ENCODE measurements around the gene MCM3.

The MCM3 gene

DNA sequence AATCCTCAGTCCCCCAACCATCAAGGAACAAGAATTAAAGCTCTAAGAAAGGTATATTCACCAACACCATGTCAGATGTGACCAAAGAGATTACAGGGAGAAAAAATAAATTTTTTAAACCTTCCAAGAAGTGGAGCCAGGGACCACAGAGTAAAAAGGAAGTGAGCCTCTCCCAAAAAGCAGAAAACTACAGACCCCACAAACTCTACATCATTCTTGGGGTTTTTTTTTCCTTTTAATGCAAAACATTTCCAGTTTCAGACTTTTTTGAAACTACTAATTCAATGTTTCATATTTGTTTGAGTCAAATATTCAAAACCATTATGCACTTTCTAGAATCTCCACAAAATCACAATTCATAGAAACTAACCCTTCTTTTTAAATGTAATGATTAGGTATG is 33.4 kb downstream of the MCM3 start:
- no peak for TF ChIP-seq ZNF274 (IDR thresholded peaks at IDR 0.05; ENCODE audit: low read depth, low read length)
- H3K4me3 ChIP-seq (ENCODE audit: low read length), result no peak overlapping the region

DNA sequence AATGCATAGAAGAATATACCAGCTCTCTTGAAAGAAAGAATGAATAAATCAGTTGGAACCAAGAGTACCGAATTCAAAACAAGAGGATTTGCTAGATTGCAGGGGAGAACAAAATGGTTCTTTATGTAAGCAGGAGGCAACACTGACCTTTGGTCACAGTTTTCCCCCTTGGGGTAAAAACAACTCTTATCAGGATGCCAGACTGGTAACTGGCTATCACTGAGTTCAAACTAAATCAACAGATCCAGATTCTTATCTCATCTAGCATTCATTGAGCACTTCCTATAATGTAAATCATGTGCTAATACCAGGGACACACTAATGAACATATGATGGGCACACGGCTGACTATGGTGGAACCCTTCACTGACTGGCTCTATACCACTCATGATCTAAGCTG is 35.5 kb downstream of the MCM3 start:
- TF ChIP-seq ZNF274 (IDR thresholded peaks at IDR 0.05; ENCODE audit: low read depth, low read length), result no peak
- no peak overlapping the region for H3K4me3 ChIP-seq (ENCODE audit: low read length)

DNA sequence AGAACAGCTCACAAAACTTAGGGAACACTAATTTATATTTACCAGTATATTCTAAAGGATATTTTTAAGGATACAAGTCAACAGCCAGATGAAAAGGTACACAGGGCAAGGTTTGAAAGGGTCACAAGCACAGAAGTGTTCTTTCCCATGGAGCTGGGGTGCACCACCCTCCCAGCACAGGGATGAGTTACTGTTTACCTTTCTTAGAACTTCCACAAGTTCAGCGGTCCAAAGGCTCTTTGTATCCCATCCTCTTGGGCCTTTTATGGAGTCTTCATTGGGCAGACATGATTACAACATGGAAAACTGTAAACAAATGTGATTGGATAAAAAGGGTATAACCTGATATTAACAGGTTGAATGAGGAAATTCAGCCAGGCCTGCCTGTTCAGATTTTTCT is 39.1 kb downstream of the MCM3 start:
- no peak for TF ChIP-seq ZNF274 (IDR thresholded peaks at IDR 0.05; ENCODE audit: low read depth, low read length)
- H3K4me3 ChIP-seq (ENCODE audit: low read length), result no peak overlapping the region

DNA sequence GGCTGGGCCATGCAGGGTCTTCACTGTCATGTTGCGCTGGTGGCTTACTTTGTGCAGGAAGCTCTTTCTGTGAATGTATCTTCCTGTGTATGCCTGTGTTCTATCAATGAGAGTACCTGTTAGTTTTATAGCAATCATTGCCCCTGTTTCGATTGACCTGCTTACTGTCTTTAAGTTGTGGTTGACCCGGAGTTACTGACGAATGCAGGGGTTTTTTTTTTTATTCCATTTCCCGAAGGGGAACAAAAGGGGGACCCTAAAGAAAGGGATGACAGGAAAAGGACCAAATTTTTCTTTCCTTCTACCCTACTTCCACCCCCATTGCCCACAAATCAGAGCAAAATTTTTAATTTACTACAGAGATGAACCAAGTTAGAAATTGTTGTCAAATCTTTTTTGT is 40.1 kb downstream of the MCM3 start, which contains the start of gene IL17F:
TSS of gene IL17F (minus strand) at position 101 of the 400 bp plus-strand sequence. CDS start at position 30, 71 bp downstream.
- TF ChIP-seq ZNF274 (IDR thresholded peaks at IDR 0.05; ENCODE audit: low read depth, low read length), result no peak
- no peak within 1 kb of the TSS for H3K4me3 ChIP-seq (ENCODE audit: low read length)

DNA sequence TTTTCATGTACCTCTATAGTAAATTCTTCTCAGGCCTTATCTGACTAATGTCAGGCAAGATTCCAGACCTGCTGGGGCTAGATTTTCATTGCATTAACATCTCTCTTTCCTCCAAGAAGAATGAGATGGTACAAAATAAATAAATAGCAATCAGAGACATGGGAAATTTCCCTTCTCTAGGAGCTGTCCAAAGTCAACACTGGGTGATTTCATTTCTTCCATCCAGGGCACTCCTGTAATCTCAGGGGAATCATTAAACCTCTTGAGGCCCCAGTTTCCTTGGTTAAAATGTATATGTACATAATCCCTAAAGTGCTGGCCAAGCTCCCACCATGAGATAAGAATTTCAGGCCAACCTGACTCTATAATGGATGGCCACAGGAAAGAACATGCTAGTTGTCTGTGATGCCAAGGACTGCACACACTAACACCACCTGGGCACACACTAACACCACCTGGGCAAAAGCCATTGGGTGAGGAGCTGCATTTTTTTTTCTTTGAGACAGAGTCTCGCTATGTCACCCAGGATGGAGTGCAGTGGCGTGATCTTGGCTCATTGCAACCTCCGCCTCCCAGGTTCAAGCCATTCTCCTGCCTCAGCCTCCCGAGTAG is 41.2 kb downstream of the MCM3 start:
- no peak overlapping the region for H3K4me3 ChIP-seq (ENCODE audit: low read length)
- TF ChIP-seq ZNF274 (IDR thresholded peaks at IDR 0.05; ENCODE audit: low read depth, low read length), result no peak

DNA sequence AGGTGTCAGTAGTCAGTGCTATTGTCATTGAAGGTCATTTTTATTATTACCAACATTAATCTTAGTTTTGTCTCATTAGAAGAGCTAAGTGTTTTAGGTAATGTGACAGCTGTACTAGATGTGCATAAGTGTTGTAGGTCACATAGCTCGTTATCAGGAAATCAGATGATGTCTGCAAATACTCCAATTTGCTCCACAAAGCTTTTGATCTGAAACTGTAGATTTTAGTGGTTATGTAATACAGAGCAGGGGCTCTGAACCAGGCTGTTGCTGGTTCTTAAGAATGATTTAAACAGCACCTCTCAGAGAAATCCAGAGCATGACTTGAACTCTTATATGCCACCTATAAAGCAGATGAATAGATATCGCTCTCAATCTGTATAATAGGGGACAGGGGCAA is 42.7 kb downstream of the MCM3 start:
- TF ChIP-seq ZNF274 (IDR thresholded peaks at IDR 0.05; ENCODE audit: low read depth, low read length), result no peak
- H3K4me3 ChIP-seq (ENCODE audit: low read length), result no peak overlapping the region

DNA sequence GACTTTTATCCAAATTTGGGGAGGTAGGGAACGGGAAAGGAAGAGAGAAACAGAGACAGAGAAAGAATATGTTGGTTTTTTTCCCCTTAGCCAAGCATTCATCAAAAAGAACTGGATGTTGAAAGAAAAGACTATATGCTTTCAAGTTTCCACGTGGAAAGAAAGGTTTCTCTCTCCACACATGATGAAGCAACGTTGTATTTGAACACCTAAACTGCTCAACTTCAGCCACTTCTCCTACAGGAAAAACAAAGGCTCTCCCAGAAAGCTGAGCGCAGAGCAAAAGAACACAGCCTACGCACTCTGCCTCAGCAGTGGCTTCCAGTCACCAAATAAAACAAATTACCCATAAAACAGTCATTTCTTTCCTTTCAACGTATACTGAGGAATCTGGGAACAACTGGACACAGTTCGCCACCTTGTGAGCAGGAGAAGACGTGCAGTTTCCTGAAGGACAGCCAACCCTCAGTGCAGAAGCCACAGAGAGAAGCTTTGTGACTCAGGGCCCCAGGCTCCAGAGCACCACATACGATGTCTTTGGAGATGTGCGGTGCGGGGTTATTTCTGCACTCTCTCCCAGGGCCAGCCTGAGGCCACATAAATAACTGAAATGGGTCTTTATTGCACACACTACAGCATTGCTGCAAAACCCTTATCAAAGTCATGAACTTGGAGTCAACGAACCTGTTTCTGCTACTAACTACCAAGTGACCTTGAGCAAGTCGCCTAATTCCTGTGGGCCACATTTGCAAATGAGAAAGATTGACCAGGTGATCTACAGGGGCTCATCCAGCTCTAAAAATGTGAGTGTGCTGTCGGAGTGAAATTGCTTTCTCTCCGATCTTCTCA is 50.3 kb downstream of the MCM3 start:
- H3K4me3 ChIP-seq (ENCODE audit: low read length), result no peak overlapping the region
- TF ChIP-seq ZNF274 (IDR thresholded peaks at IDR 0.05; ENCODE audit: low read depth, low read length), result no peak

DNA sequence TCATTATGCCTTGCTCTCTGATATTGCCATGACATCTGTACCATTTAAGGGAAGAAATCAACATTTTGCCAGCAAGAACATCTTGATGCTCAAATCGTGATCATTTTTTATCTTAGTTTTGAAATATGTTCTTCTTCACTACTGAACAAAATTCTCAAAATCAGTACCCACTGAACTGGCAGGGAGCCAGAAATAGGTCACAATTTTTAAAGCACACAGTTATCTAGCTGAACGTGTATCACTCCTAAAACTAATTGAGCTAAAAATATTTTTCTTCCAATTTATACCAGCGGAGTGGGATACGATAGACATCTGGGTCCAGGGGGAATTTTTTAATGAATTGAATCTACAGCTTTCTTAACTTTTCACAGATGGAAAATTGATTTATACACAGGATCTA is 51.5 kb downstream of the MCM3 start:
- TF ChIP-seq ZNF274 (IDR thresholded peaks at IDR 0.05; ENCODE audit: low read depth, low read length), result no peak

DNA sequence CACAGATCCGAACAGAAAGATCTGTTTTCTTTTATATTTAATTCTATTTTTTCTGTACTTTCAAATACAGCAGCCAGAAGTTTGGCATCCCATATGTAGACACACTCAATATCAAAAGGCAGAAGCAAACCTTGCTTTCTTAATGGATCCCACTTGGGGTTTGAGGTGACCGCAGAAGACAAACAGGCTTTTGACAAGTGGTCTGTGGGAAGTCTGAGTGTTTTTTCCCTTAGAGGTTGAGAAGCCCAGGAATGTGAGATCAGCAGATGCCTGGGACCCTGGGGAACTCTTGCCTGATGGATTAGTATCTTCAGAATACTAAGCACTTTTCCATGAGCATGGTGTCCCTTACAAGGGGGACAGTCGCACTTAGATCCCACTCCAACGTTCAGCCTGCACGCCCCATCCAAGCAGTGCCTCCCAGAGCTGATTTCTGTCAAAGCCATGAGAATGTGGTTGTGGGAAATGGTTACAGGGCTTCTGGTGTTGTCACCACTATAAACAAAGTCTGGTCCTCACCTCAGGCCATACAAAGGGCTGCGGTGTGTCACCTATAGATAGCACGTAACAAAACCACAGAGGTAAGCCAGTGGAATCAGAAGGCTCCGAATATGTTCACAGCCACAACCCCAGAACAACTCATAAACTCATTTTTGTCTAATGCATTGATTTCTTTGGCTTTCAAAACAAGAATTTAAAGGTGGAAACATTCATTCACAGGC is 53.0 kb downstream of the MCM3 start:
- no peak for TF ChIP-seq ZNF274 (IDR thresholded peaks at IDR 0.05; ENCODE audit: low read depth, low read length)

More for the DNA sequence above, 51.5 kb downstream of the MCM3 start:
- H3K4me3 ChIP-seq (ENCODE audit: low read length), result no peak overlapping the region

DNA sequence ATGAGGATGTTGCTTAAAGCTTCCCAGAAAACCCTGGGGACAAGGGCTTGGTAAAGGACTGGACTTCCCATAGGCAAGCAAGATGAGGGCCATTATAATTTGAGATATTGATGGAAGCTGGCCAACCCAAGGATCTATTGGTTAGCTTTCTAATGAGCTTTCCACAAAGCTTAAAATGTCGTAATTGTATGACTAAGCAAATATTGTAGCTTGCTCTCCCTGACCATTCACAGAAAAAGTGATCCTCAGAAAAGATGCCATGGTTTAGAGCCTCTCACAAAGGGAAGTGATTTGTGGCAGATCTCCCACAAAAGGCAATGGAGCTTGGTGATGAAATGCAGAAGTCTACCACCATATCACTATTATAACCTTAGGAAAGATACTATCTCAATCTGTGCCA is 53.9 kb downstream of the MCM3 start:
- no peak for TF ChIP-seq ZNF274 (IDR thresholded peaks at IDR 0.05; ENCODE audit: low read depth, low read length)
- H3K4me3 ChIP-seq (ENCODE audit: low read length), result no peak overlapping the region

More for the DNA sequence above, 53.0 kb downstream of the MCM3 start:
- no peak overlapping the region for H3K4me3 ChIP-seq (ENCODE audit: low read length)

DNA sequence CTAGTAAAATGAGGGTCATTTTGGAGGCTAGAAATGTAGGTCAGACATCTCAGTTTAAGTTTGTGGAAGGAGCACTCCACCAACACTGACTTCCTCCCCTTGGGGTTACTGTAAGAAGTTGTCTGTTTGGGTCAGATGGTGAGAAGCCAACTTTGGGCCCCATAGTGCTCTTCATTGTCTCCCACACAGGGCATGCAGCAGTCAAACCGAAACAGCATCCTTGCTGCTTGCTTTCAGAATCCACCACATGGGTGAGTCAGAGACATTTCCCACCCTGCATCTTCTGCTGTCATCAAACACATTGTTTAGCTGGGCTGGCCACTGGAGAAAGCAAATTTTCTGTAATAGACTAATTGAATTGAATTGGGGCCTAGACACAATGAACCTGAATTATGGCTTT is 57.0 kb downstream of the MCM3 start:
- no peak overlapping the region for H3K4me3 ChIP-seq (ENCODE audit: low read length)
- TF ChIP-seq ZNF274 (IDR thresholded peaks at IDR 0.05; ENCODE audit: low read depth, low read length), result no peak

DNA sequence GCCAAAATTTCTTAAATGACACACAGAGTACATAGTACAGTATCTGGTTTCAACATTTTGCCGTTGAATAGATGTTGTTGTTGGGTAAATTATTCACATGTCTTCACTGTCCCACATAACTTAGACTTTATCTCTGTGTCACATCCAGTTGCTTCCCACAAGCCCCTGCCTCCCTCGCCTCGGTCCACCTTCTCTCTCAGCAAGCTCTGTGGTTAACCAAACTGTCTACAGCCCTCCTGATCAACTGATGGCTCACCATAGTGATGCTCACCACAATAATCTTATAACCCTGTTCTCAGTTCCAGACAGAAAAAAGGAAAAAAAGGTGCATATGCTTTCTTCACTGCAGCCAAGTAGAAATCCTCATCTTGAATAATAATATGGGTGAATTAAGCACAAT is 63.2 kb downstream of the MCM3 start:
- no peak overlapping the region for H3K4me3 ChIP-seq (ENCODE audit: low read length)

DNA sequence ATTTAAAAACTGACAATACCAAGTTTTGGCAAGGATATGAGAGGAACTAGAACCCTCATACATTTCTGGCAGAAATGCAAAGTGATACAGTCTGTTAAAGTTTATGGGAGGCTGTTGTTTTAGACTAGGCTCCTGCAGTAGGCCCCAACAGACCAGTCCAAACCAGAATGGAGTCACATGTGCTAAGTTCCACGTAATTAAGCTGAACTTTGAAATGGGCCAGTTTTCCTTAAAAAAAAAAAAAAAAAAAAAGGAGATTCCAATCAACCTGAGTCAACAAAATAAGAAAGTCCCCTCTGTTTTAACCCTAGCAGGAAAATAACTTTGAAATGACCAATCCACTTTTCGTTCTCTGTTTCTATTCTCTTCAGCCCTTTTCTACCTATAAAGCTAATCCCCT is 66.8 kb downstream of the MCM3 start:
- no peak for TF ChIP-seq ZNF274 (IDR thresholded peaks at IDR 0.05; ENCODE audit: low read depth, low read length)
- no peak overlapping the region for H3K4me3 ChIP-seq (ENCODE audit: low read length)

More for the DNA sequence above, 63.2 kb downstream of the MCM3 start:
- TF ChIP-seq ZNF274 (IDR thresholded peaks at IDR 0.05; ENCODE audit: low read depth, low read length), result no peak

DNA sequence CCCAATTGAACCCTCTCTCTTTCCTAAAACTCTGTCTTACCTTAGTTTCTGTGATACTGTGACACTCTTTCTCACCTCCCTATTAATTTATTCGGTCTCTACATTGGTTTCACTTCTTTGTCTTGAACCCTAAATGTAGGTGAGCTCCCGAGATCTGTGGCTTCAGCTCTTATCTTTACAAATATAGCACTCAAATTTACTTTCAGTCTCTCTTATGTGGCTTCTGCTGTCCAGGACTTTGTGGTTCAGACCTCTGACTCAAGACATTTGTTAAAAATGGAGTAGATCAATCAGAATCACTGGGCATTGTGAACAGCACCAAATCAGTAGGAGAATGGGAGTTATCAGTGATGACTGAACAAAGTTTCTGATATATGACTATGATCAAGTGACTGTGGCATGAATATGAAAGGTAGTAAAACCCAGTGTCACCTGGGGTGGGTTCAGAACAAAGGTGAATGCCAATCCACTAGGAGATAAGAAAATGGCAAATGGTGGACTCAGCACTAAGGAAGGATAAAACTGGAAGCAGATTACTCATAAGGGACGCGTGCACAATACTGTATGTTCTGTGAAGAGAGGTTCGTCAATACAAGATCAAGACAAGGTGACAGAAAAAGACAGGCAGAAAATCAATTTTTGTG is 67.5 kb downstream of the MCM3 start:
- no peak overlapping the region for H3K4me3 ChIP-seq (ENCODE audit: low read length)
- TF ChIP-seq ZNF274 (IDR thresholded peaks at IDR 0.05; ENCODE audit: low read depth, low read length), result no peak

Data from GM08714 (cell line).